Liver (tissue), 3 donors: ENCODE measurements around the gene PTPRN2.

Experiments used
- ATF3 ChIP-seq: IDR thresholded peaks from 2 replicates; pipeline ENCODE4 v1.6.1; 2016; ENCODE audit warnings: antibody characterized with exemption
- CTCF ChIP-seq: fragments of 150-350 bp; IDR thresholded peaks from 2 replicates; pipeline ENCODE4 v1.5.1; 2017; ENCODE audit warnings: improper control_type of control experiment, low read depth, low read length; ENCODE audit not compliant: missing input control
- JUND ChIP-seq, 2 donors: IDR thresholded peaks; 2 replicates each; pipeline ENCODE4 v1.6.1; 2016; ENCODE audit warnings: antibody characterized with exemption in 2 of 2
- MAX ChIP-seq: IDR thresholded peaks from 2 replicates; pipeline ENCODE4 v1.6.1; 2016; ENCODE audit warnings: antibody characterized with exemption
- REST ChIP-seq: IDR thresholded peaks from 2 replicates; pipeline ENCODE4 v1.6.1; 2016; ENCODE audit warnings: antibody characterized with exemption, mild to moderate bottlenecking
- RXRA ChIP-seq, 2 donors: IDR thresholded peaks; 2 replicates each; pipeline ENCODE4 v1.6.1; 2017 to 2018; ENCODE audit warnings: antibody characterized with exemption in 2 of 2, mild to moderate bottlenecking in 1 of 2
- TAF1 ChIP-seq: conservative IDR thresholded peaks from 2 replicates; pipeline ENCODE4 v1.6.1; 2016; ENCODE audit warnings: antibody characterized with exemption, mild to moderate bottlenecking
- YY1 ChIP-seq: IDR thresholded peaks from 2 replicates; pipeline ENCODE4 v1.6.1; 2016; ENCODE audit warnings: antibody characterized with exemption, mild to moderate bottlenecking
- ZBTB33 ChIP-seq: IDR thresholded peaks from 2 replicates; pipeline ENCODE4 v1.6.1; 2016; ENCODE audit warnings: antibody characterized with exemption
- donor health status: healthy.
- donor health status: healthy.

- TF ChIP-seq CTCF: no peak
- TF ChIP-seq RXRA (IDR thresholded peaks at IDR 0.05): no peak
- TF ChIP-seq MAX: no peak
- TF ChIP-seq REST: no peak
- no peak for TF ChIP-seq YY1
- no peak for TF ChIP-seq JUND (IDR thresholded peaks at IDR 0.05)
- no peak for TF ChIP-seq TAF1
- no peak for TF ChIP-seq ATF3
- no peak for TF ChIP-seq ZBTB33
Measured at GRCh38 chr7:157987906-157988305, 599.7 kb downstream of the PTPRN2 start.
